Ramos (cell line): ENCODE measurements around the gene NLRC5.

Source experiments
- in situ Hi-C: fragments of 300-500 bp; cut with MboI; formaldehyde crosslinking; loops from one replicate; pipeline ENCODE4 v1.14.3; 2022; ENCODE audit warnings: low sequenced_read_pairs; ENCODE audit not compliant: unreplicated experiment

NLRC5 gene, protein sequence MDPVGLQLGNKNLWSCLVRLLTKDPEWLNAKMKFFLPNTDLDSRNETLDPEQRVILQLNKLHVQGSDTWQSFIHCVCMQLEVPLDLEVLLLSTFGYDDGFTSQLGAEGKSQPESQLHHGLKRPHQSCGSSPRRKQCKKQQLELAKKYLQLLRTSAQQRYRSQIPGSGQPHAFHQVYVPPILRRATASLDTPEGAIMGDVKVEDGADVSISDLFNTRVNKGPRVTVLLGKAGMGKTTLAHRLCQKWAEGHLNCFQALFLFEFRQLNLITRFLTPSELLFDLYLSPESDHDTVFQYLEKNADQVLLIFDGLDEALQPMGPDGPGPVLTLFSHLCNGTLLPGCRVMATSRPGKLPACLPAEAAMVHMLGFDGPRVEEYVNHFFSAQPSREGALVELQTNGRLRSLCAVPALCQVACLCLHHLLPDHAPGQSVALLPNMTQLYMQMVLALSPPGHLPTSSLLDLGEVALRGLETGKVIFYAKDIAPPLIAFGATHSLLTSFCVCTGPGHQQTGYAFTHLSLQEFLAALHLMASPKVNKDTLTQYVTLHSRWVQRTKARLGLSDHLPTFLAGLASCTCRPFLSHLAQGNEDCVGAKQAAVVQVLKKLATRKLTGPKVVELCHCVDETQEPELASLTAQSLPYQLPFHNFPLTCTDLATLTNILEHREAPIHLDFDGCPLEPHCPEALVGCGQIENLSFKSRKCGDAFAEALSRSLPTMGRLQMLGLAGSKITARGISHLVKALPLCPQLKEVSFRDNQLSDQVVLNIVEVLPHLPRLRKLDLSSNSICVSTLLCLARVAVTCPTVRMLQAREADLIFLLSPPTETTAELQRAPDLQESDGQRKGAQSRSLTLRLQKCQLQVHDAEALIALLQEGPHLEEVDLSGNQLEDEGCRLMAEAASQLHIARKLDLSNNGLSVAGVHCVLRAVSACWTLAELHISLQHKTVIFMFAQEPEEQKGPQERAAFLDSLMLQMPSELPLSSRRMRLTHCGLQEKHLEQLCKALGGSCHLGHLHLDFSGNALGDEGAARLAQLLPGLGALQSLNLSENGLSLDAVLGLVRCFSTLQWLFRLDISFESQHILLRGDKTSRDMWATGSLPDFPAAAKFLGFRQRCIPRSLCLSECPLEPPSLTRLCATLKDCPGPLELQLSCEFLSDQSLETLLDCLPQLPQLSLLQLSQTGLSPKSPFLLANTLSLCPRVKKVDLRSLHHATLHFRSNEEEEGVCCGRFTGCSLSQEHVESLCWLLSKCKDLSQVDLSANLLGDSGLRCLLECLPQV (N-terminal part only)

DNA sequence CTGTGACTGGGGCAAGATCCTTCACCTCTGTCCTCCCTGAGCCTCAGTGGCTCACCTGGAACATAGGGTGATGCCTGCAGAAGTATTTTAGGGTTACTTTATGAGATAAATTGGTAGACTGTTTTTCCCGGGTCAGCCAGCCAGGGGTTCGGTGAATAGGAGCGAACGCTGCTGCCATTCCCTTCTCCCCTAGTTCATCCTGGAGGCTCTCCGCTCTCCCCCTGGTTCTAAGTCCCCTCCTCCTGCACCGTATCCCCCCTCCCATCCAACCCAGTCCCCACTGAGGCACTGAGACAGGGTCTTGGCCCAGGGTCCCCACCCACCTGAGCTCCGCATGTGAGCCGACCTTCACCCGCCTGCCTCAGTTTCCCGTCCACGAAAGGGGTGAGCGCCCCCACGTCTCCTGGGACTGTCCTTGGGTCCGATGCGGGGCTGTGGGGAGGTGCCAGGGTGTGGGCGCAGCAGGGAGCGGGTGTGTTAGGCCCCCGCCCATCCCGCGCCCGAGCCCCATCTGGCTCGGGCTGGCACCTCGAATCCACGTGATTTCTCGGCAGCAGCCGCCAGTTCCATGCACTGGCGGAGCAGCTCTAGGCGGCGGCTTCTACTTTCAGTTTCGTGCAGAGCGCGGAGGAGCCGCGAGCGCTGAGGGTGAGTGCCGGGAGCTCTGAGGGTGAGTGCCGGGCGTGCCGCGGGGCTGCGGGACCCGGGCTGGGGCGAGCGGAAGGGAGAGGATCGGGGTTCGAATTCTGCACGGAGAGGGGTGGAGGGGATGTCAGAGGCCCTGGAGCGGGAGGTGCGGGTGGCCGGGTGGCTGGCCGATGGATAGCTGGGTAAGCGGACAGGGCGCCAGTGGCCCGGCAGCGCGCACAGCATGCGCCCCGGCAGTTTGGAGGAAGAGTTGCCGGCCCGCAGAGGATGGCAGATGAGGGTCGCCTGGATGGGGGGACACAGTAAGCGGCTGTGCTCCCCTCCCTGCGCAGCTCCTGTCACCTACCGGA is at the start of gene NLRC5:
NLRC5 (plus strand) TSS at position 610 of the 998 bp plus-strand sequence. CDS start 31,156 bp downstream, outside the sequence.
- in situ Hi-C loops: no loop called here

DNA sequence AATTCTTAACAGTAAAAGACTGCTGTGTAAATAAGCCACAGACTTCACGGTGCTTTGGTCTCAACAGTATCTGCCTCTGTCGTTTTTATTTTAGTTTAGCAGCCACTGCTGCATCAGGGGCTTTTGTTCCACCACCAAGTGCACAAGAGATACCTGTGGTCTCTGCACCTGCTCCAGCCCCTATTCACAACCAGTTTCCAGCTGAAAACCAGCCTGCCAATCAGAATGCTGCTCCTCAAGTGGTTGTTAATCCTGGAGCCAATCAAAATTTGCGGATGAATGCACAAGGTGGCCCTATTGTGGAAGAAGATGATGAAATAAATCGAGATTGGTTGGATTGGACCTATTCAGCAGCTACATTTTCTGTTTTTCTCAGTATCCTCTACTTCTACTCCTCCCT is 49.6 kb upstream of the NLRC5 start:
- in situ Hi-C loops: no loop called here

DNA sequence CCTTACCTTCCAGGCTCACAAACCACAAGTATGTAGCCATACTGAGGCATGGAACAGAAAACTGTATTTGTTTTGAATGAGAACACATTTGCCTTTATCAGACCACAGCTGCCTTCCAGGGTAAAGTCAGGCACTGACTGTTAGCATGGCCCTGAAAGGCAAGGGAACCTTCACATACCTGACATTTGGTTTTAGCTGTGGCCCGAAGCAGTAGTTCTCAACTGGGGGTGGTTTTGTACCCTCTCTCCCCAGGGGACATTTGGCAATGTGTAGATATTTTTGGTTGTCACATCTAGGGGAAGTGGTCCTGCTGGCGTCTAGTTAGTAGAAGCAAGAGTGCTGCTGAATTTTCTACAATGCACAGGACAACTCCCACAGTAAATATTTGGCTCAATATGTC is 48.3 kb upstream of the NLRC5 start:
- in situ Hi-C loops: no loop called here

DNA sequence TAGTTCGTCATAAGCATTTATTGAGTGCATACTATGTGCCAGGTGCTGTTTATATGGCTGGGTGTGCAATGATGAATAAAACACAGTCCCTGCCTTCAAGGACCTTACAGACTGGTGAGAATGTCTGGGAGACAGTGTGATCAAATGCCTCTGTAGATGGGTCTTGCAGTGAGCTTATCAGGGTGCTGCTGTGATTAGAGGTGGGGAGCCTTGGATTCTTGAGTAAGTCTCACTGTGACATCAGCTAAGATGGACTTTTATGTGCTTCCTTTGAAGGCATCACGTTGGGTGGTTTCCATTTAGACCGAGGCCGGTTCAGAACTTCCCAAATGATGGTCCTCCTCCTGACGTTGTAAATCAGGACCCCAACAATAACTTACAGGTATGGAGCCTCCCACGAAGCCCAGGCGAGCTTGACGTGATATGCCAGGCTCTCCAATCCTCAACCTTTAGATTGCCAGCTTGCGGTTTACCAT is 47.5 kb upstream of the NLRC5 start:
- in situ Hi-C loops: no loop called here

DNA sequence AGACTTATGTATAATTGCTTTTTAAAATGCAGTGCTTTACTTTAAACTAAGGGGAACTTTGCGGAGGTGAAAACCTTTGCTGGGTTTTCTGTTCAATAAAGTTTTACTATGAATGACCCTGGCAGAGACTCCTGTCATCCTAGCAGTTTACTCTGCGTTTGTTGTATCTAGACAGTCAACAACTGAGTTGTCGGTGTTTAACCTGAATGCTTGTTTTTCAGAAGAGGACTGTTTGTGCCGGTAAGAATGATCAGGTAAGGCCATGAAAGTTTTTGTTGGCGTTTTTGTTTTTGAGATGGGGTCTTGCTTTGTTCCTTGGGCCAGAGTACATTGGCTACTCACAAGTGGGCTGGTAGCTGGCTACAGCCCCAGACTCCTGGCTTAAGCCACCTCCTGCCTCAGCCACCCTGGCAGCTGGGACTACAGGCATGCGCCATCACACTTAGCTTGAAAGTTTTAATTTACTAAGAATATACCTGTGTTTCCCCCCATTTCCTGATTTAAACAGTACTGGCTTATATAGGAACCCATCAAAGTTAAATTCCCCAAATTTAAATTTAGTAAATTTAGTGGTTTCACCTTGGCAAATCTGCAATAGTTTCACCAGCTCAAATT is 45.5 kb upstream of the NLRC5 start:
- in situ Hi-C loops: no loop called here

DNA sequence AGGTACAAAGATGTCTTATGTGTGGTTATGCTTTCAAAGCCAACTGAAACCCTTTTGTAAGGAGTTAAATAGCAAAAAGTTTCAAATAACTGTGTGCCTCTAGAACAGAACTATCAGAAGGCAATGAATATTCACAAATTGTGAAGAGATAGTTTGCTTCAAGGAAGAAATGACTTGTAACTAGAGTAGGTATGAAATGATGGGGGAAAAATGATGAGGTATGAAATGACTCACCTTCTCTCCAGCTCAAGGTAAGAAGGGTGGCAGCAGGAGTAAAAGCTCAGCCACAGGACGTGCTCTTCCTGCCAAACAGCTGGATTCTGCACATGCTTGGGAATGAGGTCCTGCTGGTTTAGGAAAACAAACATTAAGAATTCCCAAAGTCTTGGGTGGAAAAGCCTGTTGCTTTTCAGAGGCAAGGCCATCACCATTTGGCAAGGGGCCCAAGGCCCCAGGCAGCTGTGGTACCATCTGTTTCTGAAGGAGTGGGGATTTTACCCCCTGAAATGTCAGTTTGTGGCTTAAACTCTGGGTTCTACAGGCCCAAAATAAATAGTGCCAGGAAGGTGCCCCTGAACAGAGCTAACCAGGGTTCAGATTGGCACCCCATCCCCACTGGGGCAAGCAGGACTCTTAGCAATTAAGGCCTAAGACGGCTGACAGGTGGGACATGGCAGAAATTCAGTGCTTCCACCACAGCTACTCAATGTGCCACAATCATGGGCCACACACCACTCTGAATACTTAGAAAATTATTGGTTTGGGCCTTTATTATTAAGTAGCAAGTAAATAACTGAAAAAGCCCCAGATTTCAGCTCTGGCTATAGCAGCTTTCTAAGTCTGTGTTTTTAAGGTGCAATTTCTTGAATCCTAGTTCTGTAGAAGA is 44.2 kb upstream of the NLRC5 start:
- in situ Hi-C loops: no loop called here

DNA sequence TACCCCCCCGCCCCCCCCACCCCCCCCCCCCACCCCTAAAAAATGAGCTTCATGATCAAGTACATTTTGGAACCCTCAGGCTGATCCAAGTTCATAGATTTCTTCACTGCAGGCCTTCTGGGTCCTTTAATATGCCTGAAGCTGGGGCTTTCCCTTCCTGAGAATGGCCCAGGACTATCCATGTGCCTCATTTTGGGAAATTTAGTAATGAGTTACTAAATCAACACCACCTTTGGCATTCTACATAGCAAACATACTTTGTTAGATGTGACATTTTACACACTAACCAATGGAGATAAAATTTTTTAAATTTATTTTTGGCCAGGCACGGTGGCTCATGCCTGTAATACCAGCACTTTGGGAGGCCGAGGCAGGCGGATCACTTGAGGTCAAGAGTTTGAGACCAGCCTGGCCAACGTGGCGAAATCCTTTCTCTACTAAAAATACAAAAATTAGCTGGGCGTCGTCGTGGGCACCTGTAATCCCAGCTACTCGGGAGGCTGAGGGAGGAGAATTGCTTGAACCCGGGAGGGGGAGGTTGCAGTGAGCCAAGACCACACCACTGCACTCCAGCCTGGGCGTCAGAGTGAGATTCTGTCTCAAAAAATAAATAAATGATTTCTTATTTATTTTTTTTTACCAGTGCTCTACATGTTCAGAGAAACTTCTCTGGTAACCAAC is 43.4 kb upstream of the NLRC5 start:
- in situ Hi-C loops: no loop called here

DNA sequence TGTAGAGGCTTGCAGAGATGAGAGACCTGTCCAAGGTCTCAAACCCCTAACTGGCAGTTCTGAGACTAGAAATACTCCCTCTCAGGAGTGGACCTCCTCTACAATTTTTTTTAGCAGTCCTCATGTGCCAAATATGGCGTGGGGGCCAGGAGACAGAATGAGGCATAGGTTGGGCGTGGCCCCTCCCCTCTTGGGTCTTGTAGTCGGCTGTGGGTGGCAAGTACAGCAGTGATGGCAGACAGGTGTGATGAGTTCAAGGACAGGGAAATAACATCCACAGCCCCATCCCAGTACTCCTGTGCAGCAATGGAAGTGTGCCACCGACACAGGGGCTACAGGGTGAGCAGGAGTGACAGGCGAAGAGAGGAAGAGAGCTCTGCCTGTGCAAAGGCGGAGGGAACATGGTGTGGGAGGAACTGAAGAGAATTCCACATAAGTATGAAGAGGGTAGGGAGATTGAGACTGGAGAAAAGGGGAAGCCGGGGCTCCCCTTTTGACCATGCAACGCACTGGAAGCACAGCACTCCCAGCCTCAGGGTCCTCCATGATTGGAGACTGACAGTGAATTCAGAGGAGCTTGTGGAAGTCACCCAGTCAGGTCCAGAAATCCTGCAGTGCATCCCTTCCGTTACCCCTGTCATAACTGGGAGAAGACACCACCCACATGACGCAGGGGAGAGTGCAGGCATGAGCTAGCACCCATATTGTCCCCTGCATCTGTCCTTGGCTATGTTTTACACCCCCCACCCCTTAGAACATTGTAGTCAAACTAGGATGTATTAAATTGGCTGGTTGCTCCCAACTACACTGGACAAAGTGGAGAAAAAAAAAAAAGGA is 42.4 kb upstream of the NLRC5 start:
- in situ Hi-C loops: no loop called here

DNA sequence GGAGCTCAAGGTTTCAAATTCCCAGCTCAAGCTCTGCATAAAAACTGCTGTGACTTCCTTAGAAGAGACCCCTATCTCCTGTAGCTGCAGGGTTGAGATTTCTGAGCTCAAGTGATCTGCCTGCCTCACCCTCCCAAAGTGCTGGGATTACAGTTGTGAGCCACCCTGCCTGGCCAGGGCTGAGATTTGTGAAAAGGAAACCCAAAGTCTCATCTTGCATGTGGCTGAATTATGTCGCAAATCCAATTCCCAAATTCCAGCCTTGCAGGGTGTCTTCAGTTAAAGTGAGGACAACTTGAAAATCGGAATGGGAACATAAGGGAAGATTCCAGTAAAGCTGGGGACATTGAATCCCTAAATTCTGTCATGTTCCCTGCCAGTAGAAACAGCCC is 41.8 kb upstream of the NLRC5 start:
- in situ Hi-C loops: no loop called here

DNA sequence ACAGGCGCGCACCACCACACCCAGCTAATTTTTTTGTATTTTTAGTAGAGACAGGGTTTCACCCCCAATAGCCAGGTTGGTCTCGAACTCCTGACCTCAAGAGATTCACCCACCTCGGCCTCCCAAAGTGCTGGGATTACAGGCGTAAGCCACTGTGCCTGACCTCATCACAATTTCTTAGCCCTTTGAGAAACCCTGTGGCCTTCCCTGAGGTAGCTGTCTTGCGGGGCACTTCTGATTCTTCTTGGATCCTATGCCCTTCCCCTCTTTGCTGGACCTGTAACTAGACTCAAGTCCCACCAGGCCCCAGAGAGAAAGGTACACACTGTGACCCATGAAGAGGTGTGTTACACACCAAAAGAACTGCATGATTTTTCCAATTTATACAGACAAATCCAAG is 41.1 kb upstream of the NLRC5 start:
- in situ Hi-C loops: no loop called here

DNA sequence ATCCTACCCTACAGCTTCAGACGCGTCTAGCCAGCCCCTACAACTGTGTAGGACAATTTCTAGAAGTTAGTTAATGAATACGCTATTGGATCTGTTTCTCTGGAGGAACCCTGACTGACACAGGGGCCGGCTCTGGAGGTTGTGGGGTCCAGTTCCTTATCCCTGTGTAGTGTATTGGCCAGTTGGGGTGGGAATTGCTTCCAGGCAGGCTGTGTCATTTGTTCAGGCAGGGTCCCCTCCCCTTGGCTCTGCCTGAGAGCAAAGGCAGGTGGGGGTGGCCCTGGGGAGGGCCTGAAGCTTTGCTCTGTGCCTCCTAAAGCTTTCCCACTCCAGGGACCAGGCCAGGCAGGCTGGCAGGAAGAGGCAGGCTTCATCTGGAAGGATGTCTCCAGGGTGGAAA is 39.3 kb upstream of the NLRC5 start:
- in situ Hi-C loops: loop anchor here (5.0 kb wide), 1 partner anchor 83 kb away; the partner anchor contains the start of gene SLC12A3

DNA sequence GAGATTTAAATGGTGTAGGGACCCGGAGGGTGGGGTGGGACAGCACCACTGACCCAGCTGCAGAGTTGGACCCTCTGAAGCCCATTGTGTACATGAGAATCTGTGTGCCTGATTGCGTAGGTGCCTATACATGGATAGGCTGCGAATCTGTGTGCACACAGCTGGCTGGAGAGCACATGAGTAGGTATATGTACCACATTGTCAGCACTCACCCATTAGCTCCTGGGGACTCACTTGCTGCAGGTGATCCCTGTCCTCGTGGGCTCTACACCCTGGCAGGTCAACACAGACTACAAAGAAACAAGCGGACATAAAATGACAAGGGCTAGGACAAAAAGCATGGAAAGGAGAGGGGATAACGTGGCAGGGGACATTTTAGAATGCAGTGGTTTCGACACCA is 38.9 kb upstream of the NLRC5 start:
- in situ Hi-C loops: loop anchor here (5.0 kb wide), 1 partner anchor 83 kb away; the partner anchor contains the start of gene SLC12A3

DNA sequence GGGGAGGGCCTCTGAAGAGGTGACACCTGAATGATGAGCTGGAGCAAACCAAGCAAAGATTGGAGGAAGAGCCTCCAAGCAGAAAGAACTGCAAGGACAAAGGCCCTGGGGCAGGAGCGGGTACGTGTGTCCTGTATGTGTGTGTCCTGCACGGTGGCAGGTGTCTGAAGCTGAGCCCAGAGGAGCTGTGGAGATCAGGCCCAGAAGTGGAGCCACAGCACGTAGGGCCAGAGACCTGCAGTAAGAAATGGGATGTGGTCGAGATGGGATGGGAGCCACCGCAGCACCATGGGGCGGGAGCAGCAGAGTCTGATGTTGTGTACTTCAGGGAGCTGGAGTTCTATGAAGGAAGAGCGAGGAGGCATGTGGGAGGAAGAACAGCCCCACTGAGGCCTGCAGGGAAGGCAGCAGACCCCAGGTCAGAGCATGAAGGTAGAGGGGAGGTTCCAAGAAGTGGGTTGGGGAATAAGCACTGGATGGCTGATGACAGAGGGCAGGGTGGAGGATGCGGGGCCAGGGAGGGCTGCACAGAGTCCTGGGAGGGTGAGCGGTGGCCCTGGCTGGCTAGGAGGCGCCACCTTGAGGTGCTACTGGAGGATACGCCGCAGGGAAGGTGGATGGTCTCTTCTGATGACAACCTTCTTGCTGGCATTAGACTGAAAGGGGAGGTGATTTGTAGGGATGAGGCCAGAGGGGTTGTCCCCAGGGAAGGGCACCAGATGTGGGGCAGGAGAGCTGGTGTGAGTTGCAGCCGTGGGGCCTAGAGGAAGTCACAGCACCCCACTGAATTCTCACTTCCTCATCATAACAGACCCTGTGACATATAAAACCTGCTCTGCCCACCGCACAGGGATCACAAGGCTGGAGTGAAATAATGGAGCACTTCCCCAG is 38.2 kb upstream of the NLRC5 start:
- in situ Hi-C loops: loop anchor here (5.0 kb wide), 1 partner anchor 84 kb away; the partner anchor contains the start of gene SLC12A3

DNA sequence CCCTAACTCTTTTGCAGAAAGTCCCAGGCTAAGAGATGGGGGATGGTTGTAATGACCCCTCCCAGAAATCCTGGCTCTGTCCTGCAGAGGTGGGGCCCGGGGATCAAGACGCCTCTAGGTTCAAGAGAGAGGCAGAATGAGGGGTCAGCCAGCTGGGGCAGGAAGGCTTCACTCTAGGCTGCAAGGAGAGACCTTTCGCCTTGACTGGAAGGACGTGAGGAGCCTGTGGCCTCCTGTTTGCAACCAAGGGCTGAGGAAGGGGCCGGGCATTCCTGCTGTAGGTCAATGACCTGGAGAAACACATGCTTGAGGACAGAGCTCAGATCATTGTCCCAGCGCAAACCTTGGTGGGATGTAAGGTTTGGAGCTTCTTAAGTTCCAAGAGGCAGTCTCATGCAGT is 36.4 kb upstream of the NLRC5 start:
- in situ Hi-C loops: loop anchor here (5.0 kb wide), 1 partner anchor 86 kb away; the partner anchor contains the start of gene SLC12A3

DNA sequence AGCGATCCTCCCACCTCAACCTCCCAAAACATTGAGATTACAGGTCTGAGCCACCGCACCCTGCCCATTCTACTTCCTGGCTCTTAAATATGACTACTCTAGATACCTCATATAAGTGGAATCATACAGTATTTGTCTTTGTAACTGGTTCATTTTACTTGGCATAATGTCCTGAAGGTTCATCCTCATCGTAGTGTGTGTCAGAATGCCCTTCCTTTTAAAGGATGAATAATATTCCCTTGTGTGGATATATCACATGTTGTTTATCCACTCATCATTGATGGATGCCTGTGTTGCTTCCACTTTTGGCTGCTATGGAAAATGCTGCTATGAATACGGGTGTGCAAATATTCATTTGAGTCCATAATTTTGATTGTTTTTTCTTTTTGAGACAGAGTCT is 33.3 kb upstream of the NLRC5 start:
- in situ Hi-C loops: no loop called here
